ENCODE results near the gene NOTCH3.

Gene NOTCH3

GRCh38 chr19:15234431-15235130 is 33.8 kb upstream of the NOTCH3 start:
- TF ChIP-seq, protein P1, sequence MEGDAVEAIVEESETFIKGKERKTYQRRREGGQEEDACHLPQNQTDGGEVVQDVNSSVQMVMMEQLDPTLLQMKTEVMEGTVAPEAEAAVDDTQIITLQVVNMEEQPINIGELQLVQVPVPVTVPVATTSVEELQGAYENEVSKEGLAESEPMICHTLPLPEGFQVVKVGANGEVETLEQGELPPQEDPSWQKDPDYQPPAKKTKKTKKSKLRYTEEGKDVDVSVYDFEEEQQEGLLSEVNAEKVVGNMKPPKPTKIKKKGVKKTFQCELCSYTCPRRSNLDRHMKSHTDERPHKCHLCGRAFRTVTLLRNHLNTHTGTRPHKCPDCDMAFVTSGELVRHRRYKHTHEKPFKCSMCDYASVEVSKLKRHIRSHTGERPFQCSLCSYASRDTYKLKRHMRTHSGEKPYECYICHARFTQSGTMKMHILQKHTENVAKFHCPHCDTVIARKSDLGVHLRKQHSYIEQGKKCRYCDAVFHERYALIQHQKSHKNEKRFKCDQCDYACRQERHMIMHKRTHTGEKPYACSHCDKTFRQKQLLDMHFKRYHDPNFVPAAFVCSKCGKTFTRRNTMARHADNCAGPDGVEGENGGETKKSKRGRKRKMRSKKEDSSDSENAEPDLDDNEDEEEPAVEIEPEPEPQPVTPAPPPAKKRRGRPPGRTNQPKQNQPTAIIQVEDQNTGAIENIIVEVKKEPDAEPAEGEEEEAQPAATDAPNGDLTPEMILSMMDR (conservative IDR thresholded peaks at IDR 0.05) = no peak

GRCh38 chr19:15231271-15231670 is 30.5 kb upstream of the NOTCH3 start:
- no peak overlapping the region for H3K27ac ChIP-seq
- TF ChIP-seq, protein P1 (conservative IDR thresholded peaks at IDR 0.05) = no peak

More at GRCh38 chr19:15234431-15235130, 33.8 kb upstream of the NOTCH3 start:
- no peak overlapping the region for H3K27ac ChIP-seq

DNA sequence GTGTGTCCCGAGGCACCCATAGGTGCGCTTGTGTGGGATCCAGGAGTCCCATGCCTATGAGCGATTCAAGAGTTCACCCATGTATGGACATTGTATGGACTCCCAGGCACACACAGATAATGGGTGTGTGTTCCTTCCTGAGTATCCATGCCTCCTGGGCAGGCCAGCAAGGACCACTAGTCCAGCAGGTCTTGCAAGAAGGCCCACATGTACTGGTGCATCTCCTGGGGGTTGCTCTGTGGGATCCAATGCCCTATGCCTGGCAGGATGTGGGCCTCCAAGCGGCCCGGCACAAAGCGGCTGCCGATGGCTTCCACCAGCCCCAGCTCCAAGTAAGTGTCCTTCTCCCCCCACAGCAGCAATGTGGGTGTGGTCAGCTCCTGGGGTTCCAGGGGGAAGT is 26.5 kb upstream of the NOTCH3 start:
- H3K27ac ChIP-seq = no peak overlapping the region
- TF ChIP-seq, protein P1 (conservative IDR thresholded peaks at IDR 0.05) = no peak

- H3K27ac ChIP-seq = no peak overlapping the region
- TF ChIP-seq, protein P1 (conservative IDR thresholded peaks at IDR 0.05) = no peak
Measured at GRCh38 chr19:15225760-15226159, 25.0 kb upstream of the NOTCH3 start.

DNA sequence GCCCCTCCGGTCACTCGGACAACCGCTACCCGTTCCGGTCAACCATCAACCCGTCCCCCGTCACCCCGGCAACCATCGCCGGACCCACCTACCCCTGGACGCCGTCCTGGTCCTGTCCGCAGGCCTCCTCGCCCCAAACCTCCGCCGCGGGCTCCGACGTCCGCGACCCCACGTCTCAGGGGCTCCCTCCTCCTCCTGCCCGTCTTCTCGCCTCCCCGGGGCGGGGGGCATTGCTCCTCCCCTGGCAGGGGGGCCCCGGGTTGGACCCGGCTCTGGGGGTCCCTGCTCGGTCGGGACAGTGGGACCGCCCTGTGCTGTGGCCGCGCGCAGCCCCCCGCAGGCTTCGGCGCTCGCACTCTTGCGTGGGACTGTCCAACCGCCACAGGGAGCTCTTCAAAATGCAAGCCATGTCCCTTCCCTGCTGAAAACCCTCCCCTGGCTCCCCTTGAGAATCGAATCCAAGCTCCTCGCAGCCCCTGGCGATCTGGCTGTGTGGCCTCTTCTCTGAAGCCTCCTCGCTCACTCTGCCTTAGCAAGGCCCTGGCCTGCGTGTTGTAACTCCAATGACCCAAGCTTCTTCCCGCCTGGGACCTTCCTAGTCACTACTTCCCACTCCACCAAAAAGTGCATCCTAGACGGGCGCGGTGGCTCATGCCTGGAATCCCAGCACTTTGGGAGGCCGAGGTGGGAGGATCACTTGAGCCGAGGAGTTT is 23.0 kb upstream of the NOTCH3 start:
- peak overlapping the region; percentile 44; the same call in 1 of the 2 replicates for H3K27ac ChIP-seq
- TF ChIP-seq, protein P1 (conservative IDR thresholded peaks at IDR 0.05) = no peak

GRCh38 chr19:15222738-15223648 is 22.2 kb upstream of the NOTCH3 start:
- peak overlapping the region; percentile 44; the same call in 1 of the 2 replicates for H3K27ac ChIP-seq
- TF ChIP-seq, protein P1 (conservative IDR thresholded peaks at IDR 0.05) = no peak

DNA sequence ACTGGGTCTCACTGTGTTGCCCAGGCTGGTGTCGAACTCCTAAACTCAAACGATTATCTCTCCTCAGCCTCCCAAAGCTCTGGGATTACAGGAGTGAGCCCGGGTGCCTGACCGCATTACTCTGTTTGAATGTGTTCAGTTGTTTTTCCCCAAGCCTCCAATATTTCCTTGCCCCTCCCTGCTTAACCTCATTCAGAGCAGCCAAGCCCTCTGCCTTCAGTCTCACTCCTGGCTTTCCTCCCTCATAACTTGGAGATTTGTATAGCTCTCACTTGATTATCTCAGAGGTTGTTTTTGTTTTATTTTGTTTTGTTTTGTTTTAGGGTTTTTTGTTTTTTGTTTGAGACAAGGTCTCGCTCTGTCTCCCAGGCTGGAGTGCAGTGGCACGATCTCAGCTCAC is 20.0 kb upstream of the NOTCH3 start:
- H3K27ac ChIP-seq = no peak overlapping the region

More for the DNA sequence above, 20.0 kb upstream of the NOTCH3 start:
- TF ChIP-seq, protein P1 (conservative IDR thresholded peaks at IDR 0.05) = no peak
